Gastrocnemius medialis (tissue), 4 donors: ENCODE measurements around the gene LYSMD4. TPM values are rescaled to one million over a fixed set of nuclear protein-coding genes. Genes with fewer than 3 reads are reported as not detected.

ENCODE experiments used
- ATAC-seq, 2 donors: fragments of 150-250 bp; one replicate each; pipeline ENCODE4 v1.9.1; 2016
- DNase-seq, 2 donors: peaks; one replicate each; pipeline ENCODE4 v3.0.0-alpha.2; 2019
- H3K27ac ChIP-seq, 4 donors: fragments of 200-600 bp; sonication (generic); 1 replicate in 1 of 4; 2 replicates in 3 of 4; pipeline ENCODE4 v1.5.1; 2016 to 2018; ENCODE audit warnings: mild to moderate bottlenecking in 2 of 4, moderate library complexity in 1 of 4
- H3K27me3 ChIP-seq, 3 donors: fragments of 200-600 bp; sonication (generic) in 2 of 3; 1 replicate in 1 of 3; 2 replicates in 2 of 3; pipeline versions ENCODE4 v1.5.1 to v1.6.0; 2016 to 2019; ENCODE audit warnings: mild to moderate bottlenecking in 1 of 3, moderate library complexity in 1 of 3
- H3K36me3 ChIP-seq, 2 donors: fragments of 200-600 bp; sonication (generic) in 1 of 2; one replicate each; pipeline ENCODE4 v1.5.1; 2017 to 2018
- H3K4me1 ChIP-seq, 2 donors: fragments of 200-600 bp; sonication (generic) in 1 of 2; one replicate each; pipeline ENCODE4 v1.5.1; 2016 to 2017; ENCODE audit warnings: mild to moderate bottlenecking in 2 of 2
- H3K4me3 ChIP-seq, 4 donors: fragments of 200-600 bp; sonication (generic) in 3 of 4; 1 replicate in 1 of 4; 2 replicates in 3 of 4; pipeline ENCODE4 v1.5.1; 2016 to 2019; ENCODE audit warnings: mild to moderate bottlenecking in 2 of 4
- H3K9me3 ChIP-seq, 3 donors: fragments of 200-600 bp; sonication (generic) in 2 of 3; 1 replicate in 1 of 3; 2 replicates in 2 of 3; pipeline ENCODE4 v1.5.1; 2016 to 2019
- POLR2A ChIP-seq, 2 donors: fragments of 450-650 bp; IDR thresholded peaks; one replicate each; pipeline ENCODE4 v1.6.1; 2017; ENCODE audit warnings: antibody characterized with exemption in 2 of 2, mild to moderate bottlenecking in 2 of 2, moderate library complexity in 2 of 2
- in situ Hi-C, 4 donors: fragments of 200-750 bp; cut with MboI; loops; one replicate each; pipeline versions ENCODE4 v1.15.0 to v1.8.0; 2017; ENCODE audit warnings: low sequenced_read_pairs in 4 of 4
- intact Hi-C: fragments of 100-400 bp; cut with DNase I; formaldehyde crosslinking; loops from one replicate; pipeline ENCODE4 v1.15.1; 2023; ENCODE audit warnings: low total_unique reads
- total RNA-seq, 4 donors: library from RNA; depleted of rRNA; stranded (reverse); fragments of >200 nt; gene quantifications; one replicate each; pipeline versions ENCODE4 v1.1.0 to v1.2.3, GENCODE V29; 2016
- TF ChIP-seq, protein P1 (sequence below), 5 experiments: fragments of 450-650 bp in 3 of 5; fragments of 200-600 bp in 2 of 5; sonication (generic) in 2 of 5; IDR thresholded peaks in 4 of 5; conservative IDR thresholded peaks in 1 of 5; 1 replicate in 4 of 5; 2 replicates in 1 of 5; pipeline ENCODE4 v1.5.1; 2016 to 2019; ENCODE audit warnings: antibody characterized with exemption in 5 of 5, mild to moderate bottlenecking in 3 of 5, moderate library complexity in 3 of 5

LYSMD4 gene
- total RNA-seq, 4 donors from 2014 or later: 5.1 to 15.8 (median 11.9) TPM

GRCh38 chr15:99729327-99729726 is 3.9 kb downstream of the LYSMD4 start:
- in situ Hi-C loops (loop anchor here in 2 of 4 donors (25.0 kb wide), 1 partner anchor 617 kb away; the partner anchor contains the start of gene SYNM (in 2 of the 2)), intact Hi-C loops (no loop called here)
- Histone ChIP-seq H3K27me3 (no peaks in the 10 kb centered on the region), H3K27ac (peak overlapping the region in 1 of 4 donors; percentile 69), H3K9me3 (no peaks in the 10 kb centered on the region), H3K4me3 (no peak overlapping the region), H3K36me3 (no peaks in the 10 kb centered on the region), H3K4me1 (peaks cover 38 to 46% of the 10 kb centered on the region in 2 donors)
- ATAC-seq (no peak), DNase-seq (no peak)
- no peak for TF ChIP-seq POLR2A (IDR thresholded peaks at IDR 0.05)
- TF ChIP-seq, protein P1, sequence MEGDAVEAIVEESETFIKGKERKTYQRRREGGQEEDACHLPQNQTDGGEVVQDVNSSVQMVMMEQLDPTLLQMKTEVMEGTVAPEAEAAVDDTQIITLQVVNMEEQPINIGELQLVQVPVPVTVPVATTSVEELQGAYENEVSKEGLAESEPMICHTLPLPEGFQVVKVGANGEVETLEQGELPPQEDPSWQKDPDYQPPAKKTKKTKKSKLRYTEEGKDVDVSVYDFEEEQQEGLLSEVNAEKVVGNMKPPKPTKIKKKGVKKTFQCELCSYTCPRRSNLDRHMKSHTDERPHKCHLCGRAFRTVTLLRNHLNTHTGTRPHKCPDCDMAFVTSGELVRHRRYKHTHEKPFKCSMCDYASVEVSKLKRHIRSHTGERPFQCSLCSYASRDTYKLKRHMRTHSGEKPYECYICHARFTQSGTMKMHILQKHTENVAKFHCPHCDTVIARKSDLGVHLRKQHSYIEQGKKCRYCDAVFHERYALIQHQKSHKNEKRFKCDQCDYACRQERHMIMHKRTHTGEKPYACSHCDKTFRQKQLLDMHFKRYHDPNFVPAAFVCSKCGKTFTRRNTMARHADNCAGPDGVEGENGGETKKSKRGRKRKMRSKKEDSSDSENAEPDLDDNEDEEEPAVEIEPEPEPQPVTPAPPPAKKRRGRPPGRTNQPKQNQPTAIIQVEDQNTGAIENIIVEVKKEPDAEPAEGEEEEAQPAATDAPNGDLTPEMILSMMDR (IDR thresholded peaks at IDR 0.05 in 4 of 5, conservative IDR thresholded peaks at IDR 0.05 in 1 of 5): no peak

GRCh38 chr15:99728916-99729315 is 4.3 kb downstream of the LYSMD4 start:
- no peak overlapping the region for H3K4me3 ChIP-seq
- in situ Hi-C loops: loop anchor here in 2 of 4 donors (25.0 kb wide), 1 partner anchor 617 kb away; the partner anchor contains the start of gene SYNM (in 2 of the 2)
- no peaks in the 10 kb centered on the region for H3K36me3 ChIP-seq
- ATAC-seq: no peak
- peaks cover 38 to 46% of the 10 kb centered on the region in 2 donors for H3K4me1 ChIP-seq
- H3K27ac ChIP-seq: peak overlapping the region; percentile 32 to 69 (median 46)
- intact Hi-C loops: no loop called here
- TF ChIP-seq POLR2A (IDR thresholded peaks at IDR 0.05): no peak
- TF ChIP-seq, protein P1 (IDR thresholded peaks at IDR 0.05 in 4 of 5, conservative IDR thresholded peaks at IDR 0.05 in 1 of 5): no peak
- no peaks in the 10 kb centered on the region for H3K27me3 ChIP-seq
- no peaks in the 10 kb centered on the region for H3K9me3 ChIP-seq
- no peak for DNase-seq

- no peak overlapping the region for H3K4me3 ChIP-seq
- peak overlapping the region; percentile 32 to 69 (median 46) for H3K27ac ChIP-seq
- TF ChIP-seq, protein P1 (IDR thresholded peaks at IDR 0.05 in 4 of 5, conservative IDR thresholded peaks at IDR 0.05 in 1 of 5): no peak
- TF ChIP-seq POLR2A (IDR thresholded peaks at IDR 0.05): no peak
- H3K4me1 ChIP-seq: peaks cover 35 to 46% of the 10 kb centered on the region in 2 donors
- ATAC-seq (no peak), DNase-seq (no peak)
- in situ Hi-C loops: loop anchor here in 2 of 4 donors (25.0 kb wide), 1 partner anchor 615 kb away; the partner anchor contains the start of gene SYNM (in 2 of the 2)
- no peaks in the 10 kb centered on the region for H3K27me3 ChIP-seq
- intact Hi-C loops: no loop called here
- H3K9me3 ChIP-seq: no peaks in the 10 kb centered on the region
- no peaks in the 10 kb centered on the region for H3K36me3 ChIP-seq
Observed at GRCh38 chr15:99727733-99728132, 5.5 kb downstream of the LYSMD4 start.

DNA sequence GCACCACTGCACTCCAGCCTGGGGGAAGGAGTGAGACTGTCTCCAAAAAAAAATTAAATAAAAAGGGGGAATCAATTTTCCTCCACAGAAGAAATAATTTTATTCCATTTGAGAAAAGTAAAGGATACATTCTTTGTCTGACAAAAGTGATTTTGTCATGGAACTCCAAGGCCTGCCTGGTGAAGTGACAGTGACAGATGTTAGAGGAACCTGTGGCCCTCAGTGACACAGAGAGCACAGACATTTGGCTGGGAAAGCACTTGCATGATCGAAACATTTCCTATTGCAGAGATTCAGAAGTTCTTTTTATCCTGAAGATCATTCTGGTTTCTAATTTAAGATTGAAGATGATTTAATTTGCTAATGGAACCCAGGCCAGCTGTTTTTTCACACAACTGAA is 5.9 kb downstream of the LYSMD4 start:
- intact Hi-C loops (no loop called here), in situ Hi-C loops (loop anchor here in 2 of 4 donors (25.0 kb wide), 1 partner anchor 615 kb away; the partner anchor contains the start of gene SYNM (in 2 of the 2))
- no peaks in the 10 kb centered on the region for H3K27me3 ChIP-seq
- no peak overlapping the region for H3K4me3 ChIP-seq
- no peaks in the 10 kb centered on the region for H3K36me3 ChIP-seq
- peak overlapping the region; percentile 25 to 69 (median 46) for H3K27ac ChIP-seq
- no peak for ATAC-seq
- H3K4me1 ChIP-seq: peaks cover 34 to 43% of the 10 kb centered on the region in 2 donors
- DNase-seq: no peak
- no peaks in the 10 kb centered on the region for H3K9me3 ChIP-seq
- TF ChIP-seq, protein P1 (IDR thresholded peaks at IDR 0.05 in 4 of 5, conservative IDR thresholded peaks at IDR 0.05 in 1 of 5): no peak
- TF ChIP-seq POLR2A (IDR thresholded peaks at IDR 0.05): no peak
